ENCODE results near the gene JMJD6. TPM values are rescaled to one million over a fixed set of nuclear protein-coding genes. Genes with fewer than 3 reads are reported as not detected.

JMJD6 gene
- total RNA-seq, 1 experiment from 2014 or later = 28.9 TPM

DNA sequence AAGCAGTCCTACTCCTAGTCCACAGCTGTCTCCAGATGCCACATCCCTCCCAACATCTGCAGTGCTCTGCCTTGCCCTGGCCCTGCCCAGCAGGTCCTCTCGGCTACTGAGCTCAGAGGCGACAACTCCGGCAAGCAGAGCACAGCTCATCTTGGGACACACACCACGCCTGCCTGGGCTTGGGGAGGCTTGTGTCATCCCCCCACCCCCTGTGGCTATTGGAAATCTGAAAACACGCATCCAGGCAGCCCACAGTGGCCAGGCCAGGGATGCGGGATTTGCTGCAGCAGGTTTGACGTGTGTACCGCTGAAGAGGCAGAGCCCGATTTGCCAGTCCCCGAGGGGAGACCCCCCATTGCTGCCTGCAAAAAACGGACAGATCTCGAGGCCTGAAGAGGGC is 41.0 kb downstream of the JMJD6 start:
- Histone ChIP-seq H3K27me3 (ENCODE audit: insufficient read depth, low read length) (no peaks in the 10 kb centered on the region), H3K56ac (ENCODE audit: insufficient read length, low read depth, low read length) (no peak overlapping the region), H3T11ph (ENCODE audit: low read length) (no peak overlapping the region), H3K9me3 (ENCODE audit: control insufficient read depth, low read depth, low read length) (no peaks in the 10 kb centered on the region), H2AFZ (ENCODE audit: low read length) (no peak overlapping the region), H3K9ac (ENCODE audit: extremely low read depth, insufficient read length, low read length) (no peak overlapping the region), H3K4me1 (ENCODE audit: insufficient read depth, low read length) (peaks cover 3% of the 10 kb centered on the region; the same call in 1 of the 2 replicates), H4K8ac (replicated peaks; ENCODE audit: insufficient read length, low read depth, low read length) (no peak overlapping the region), H2BK12ac (ENCODE audit: insufficient read length, low read depth, low read length) (no peak overlapping the region), H3K27ac (ENCODE audit: insufficient read length, low read depth, low read length) (no peak overlapping the region), H3K18ac (ENCODE audit: insufficient read length, low read depth, low read length) (no peak overlapping the region), H3K23me2 (ENCODE audit: insufficient read length, low read depth, low read length, poor library complexity, severe bottlenecking) (no peaks in the 10 kb centered on the region), H2BK15ac (ENCODE audit: low read depth, low read length) (no peak overlapping the region), H3K4ac (ENCODE audit: low read depth, low read length) (no peak overlapping the region), H2BK120ac (ENCODE audit: low read depth, low read length, poor library complexity, severe bottlenecking) (no peak overlapping the region), H3K4me2 (ENCODE audit: insufficient read depth, insufficient read length, low read length) (no peak overlapping the region), H2AK5ac (ENCODE audit: insufficient read length, low read length) (no peak overlapping the region), H2BK5ac (ENCODE audit: insufficient read length, low read length) (no peak overlapping the region), H4K20me1 (ENCODE audit: control insufficient read depth, insufficient read depth, insufficient read length) (no peaks in the 10 kb centered on the region), H3K23ac (ENCODE audit: insufficient read length, low read depth, low read length) (no peak overlapping the region), H4K5ac (ENCODE audit: insufficient read length, low read depth, low read length) (no peak overlapping the region), H3K79me1 (ENCODE audit: insufficient read depth, low read depth, low read length, poor library complexity, severe bottlenecking) (no peaks in the 10 kb centered on the region), H2BK20ac (ENCODE audit: low read depth, low read length, poor library complexity, severe bottlenecking) (no peak overlapping the region), H3K79me2 (ENCODE audit: insufficient read depth, low read length) (no peaks in the 10 kb centered on the region), H3K14ac (ENCODE audit: insufficient read depth, low read length) (no peak overlapping the region), H4K91ac (ENCODE audit: insufficient read length, low read depth, low read length) (no peak overlapping the region)
- no peak for DNase-seq
- H3K27ac Mint-ChIP-seq = peak overlapping the region in 1 of 3 experiments; percentile 78; a peak in 1 of 7 replicates
- peaks cover 27 to 45% of the 10 kb centered on the region in 2 experiments for H3K4me1 Mint-ChIP-seq
- H3K27me3 Mint-ChIP-seq (ENCODE audit: low read depth) = no peaks in the 10 kb centered on the region
- TF ChIP-seq, protein P1, sequence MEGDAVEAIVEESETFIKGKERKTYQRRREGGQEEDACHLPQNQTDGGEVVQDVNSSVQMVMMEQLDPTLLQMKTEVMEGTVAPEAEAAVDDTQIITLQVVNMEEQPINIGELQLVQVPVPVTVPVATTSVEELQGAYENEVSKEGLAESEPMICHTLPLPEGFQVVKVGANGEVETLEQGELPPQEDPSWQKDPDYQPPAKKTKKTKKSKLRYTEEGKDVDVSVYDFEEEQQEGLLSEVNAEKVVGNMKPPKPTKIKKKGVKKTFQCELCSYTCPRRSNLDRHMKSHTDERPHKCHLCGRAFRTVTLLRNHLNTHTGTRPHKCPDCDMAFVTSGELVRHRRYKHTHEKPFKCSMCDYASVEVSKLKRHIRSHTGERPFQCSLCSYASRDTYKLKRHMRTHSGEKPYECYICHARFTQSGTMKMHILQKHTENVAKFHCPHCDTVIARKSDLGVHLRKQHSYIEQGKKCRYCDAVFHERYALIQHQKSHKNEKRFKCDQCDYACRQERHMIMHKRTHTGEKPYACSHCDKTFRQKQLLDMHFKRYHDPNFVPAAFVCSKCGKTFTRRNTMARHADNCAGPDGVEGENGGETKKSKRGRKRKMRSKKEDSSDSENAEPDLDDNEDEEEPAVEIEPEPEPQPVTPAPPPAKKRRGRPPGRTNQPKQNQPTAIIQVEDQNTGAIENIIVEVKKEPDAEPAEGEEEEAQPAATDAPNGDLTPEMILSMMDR (conservative IDR thresholded peaks at IDR 0.05) = no peak
- no peak overlapping the region for H3K4me3 Mint-ChIP-seq
- no CpG with 5 or more reads among the region's 12 CpGs for WGBS (ENCODE audit: extremely low coverage, insufficient read length, low lambda C conversion rate)
- H3K9me3 Mint-ChIP-seq = no peaks in the 10 kb centered on the region; a peak in 1 of 5 replicates
- H3K36me3 Mint-ChIP-seq (ENCODE audit: insufficient read depth in 1 of 3, low read depth in 3 of 3) = peaks cover 0 to 4% (median 0%) of the 10 kb centered on the region in 3 experiments; a peak in 1 of 7 replicates

Data from H9 (cell line).